Left hindlimb (tissue), 1 donor: Measurements from ENCODE around the gene PDE5A.
"Not testable (repeated sequence)": the region's sequence is repeated elsewhere in the genome, so short reads cannot be mapped to it uniquely, and the experiment has no call there.

ENCODE experiments used
- DNase-seq: peaks from one replicate; pipeline ENCODE4 v3.0.0-alpha.2; 2018

PDE5A gene

DNA sequence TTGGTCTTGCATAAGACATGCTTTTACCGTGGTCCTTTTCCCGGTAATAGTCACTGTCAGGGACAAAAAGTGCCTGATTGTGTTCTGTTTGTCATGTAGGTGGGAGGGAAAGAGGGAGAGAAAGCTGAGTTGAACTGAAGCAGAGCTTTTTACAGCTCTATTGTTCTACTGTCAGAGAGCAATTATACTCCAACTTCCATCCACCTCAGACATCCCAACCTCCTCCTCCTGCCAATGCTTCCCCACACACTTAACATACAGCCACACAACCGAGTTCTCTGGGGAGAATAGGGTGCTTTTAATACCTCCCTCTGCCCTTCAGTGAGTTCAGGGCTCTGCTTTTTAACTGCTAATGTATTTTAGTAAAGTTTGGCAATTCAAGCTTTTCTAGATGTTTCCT, 159.6 kb downstream of the PDE5A start:
- not testable (repeated sequence) for DNase-seq

GRCh38 chr4:119462733-119463132, 165.9 kb downstream of the PDE5A start:
- not testable (repeated sequence) for DNase-seq

DNA sequence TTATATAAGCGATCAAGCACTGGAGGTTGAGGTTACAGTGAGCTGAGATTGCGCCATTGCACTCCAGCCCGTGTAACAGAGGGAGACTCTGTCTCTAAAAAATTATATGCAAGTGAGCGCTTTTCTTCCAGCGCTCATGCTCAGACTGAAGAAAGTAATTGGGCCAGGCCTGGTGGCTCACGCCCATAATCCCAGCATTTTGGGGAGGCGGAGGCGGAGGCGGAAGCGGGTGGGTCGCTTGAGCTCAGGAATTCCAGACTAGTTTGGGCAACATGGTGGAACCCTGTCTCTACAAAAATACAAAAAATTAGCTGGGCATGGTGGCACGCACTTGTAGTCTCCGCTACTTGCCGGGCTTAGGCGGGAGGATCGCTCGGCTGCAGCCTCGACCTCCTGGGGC, 172.9 kb downstream of the PDE5A start:
- peak; percentile 45 for DNase-seq

GRCh38 chr4:119454491-119455270, 173.9 kb downstream of the PDE5A start:
- DNase-seq, result peak; percentile 97

- DNase-seq, result not testable (repeated sequence)
These were observed 174.5 kb downstream of the PDE5A start for GRCh38 chr4:119454151-119454490.

DNA sequence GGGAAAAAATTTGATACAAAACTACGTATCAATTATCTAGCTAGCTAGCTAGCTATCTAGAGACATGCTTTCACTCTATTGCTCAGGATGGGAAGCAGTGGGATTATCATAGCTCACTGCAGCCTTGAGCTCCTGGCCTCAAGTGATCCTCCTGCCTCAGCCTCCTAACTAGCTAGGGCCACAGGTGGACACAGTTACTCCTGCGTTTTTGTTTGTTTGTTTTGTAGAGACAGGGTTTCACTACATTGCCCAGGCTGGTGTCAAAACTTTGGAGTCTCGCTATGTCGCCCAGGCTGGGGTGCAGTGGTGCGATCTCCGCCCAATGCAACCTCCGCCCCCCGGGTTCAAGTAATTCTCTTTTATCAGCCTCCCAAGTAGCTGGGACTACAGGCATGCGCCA, 175.3 kb downstream of the PDE5A start:
- DNase-seq, result not testable (repeated sequence)

DNA sequence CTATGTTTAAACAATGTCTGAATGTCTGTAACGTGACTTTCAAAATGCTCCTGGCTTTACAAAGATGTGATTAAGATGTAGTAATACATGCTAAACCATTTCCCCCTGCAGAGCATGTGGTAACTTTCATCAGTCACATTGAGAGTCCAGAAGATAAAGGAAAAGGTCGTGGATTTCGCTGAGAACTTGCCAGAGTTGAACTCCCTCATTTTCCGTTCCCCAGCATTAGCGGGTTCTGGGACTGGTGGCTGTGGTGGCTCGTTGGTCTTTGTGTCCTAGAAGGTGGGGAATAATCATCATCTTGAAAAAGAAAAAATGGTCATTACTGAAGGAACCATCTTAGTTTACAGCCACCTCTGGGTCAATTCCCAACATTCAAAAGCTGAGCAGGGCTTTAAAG, 178.8 kb downstream of the PDE5A start:
- DNase-seq, result not testable (repeated sequence)
